Upper lobe of right lung (tissue), 1 donor: Measurements from ENCODE around the gene FLT3LG. TPM values are rescaled to one million over a fixed set of nuclear protein-coding genes. Genes with fewer than 3 reads are reported as not detected.
"Not testable (repeated sequence)": the region's sequence is repeated elsewhere in the genome, so short reads cannot be mapped to it uniquely, and the experiment has no call there.

ENCODE experiments used
- ATAC-seq: fragments of 200-7000 bp; cut with Tn5 transposase; one replicate; pipeline ENCODE4 v1.9.1; 2020; ENCODE audit warnings: mild to moderate bottlenecking, moderate library complexity
- DNase-seq: peaks from one replicate; pipeline ENCODE4 v3.0.0-alpha.2; 2020
- H3K27ac ChIP-seq: fragments of 200-600 bp; one replicate; pipeline ENCODE4 v1.8.0; 2022
- H3K27me3 ChIP-seq: fragments of 200-600 bp; one replicate; pipeline ENCODE4 v1.8.0; 2022; ENCODE audit warnings: mild to moderate bottlenecking
- H3K36me3 ChIP-seq: fragments of 200-600 bp; one replicate; pipeline ENCODE4 v1.8.0; 2022
- H3K4me1 ChIP-seq: fragments of 200-600 bp; one replicate; pipeline ENCODE4 v1.8.0; 2022
- H3K4me3 ChIP-seq: fragments of 200-600 bp; one replicate; pipeline ENCODE4 v1.8.0; 2022; ENCODE audit warnings: mild to moderate bottlenecking
- H3K9me3 ChIP-seq: fragments of 200-600 bp; one replicate; pipeline ENCODE4 v1.8.0; 2022
- CTCF ChIP-seq: fragments of 200-600 bp; IDR thresholded peaks from one replicate; pipeline ENCODE4 v1.8.0; 2022; ENCODE audit warnings: antibody characterized with exemption
- intact Hi-C: fragments of 100-400 bp; cut with DNase I; formaldehyde crosslinking; loops from one replicate; pipeline ENCODE4 v1.11.0; 2022
- total RNA-seq: library from RNA; stranded (reverse); fragmentation: NEBNext Ultra II Directional; extraction: Animal tissue kit (Norgen Biotek cat#: 25700); gene quantifications from one replicate; pipeline ENCODE4 v1.2.1, GENCODE V29; 2021
- donor health status: DM: no; HTN: yes; CAD: no; lungs with severe emphysema.

The FLT3LG gene
- total RNA-seq, 1 donor from 2014 or later, result 12.1 TPM

DNA sequence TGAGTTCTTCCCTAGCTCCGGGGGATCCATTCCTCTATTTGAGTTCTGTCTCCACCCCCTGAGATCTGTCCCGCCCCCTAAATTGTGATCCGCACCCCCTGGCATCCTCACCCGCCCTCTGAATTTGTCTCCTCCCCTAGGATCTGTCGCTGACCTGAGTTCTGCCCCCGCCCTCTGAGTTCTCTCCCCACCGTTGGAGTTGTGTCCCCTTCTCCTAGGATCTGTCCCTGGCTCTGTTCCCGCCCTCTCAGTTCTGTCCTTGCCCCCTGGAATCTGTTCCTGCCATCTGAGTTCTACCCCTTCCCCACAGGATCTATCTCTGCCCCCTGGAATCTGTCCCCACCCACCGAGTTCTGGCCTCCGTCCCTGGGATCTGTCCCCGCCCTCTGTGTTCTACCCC, 31.7 kb upstream of the FLT3LG start:
- DNase-seq, result no peak
- Histone ChIP-seq H3K27me3 (peaks cover 41% of the 10 kb centered on the region), H3K4me1 (peaks cover 4% of the 10 kb centered on the region), H3K9me3 (no peaks in the 10 kb centered on the region), H3K27ac (no peak overlapping the region), H3K36me3 (peaks cover 9% of the 10 kb centered on the region), H3K4me3 (peak overlapping the region; percentile 8)
- TF ChIP-seq CTCF, result no peak
- intact Hi-C loops, result loop anchor here (5.0 to 10.0 kb wide), 2 partner anchors 50 to 218 kb away; no protein-coding TSS in a partner anchor
- no peak for ATAC-seq

DNA sequence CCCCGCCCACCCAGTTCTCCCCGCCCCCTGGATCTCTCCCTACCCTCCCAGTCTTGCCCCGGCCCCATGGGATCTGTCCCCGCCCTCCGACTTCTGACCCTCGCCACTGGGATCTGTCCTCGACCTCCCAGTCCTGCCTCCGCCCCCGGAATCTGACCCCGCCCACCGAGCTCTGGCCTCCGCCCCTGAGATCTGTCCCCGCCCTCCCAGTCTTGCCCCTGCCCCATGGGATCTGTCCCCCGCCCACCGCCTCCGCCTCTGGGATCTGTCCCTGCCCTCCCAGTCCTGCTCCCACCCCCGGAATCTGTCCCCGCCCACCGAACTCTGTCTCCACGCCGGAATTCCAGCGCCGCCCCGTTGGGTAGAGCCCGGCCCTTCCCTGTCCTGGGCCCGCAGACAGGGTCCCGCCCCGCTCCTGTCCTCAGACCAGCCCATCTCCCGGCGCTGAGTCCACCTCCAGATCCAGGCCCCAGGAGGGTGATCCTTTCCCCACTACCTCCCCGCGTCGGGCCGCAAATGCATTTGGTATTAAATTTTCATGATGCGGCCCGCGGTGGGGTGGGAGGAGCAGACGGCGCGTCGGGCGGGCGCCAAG, 31.1 kb upstream of the FLT3LG start:
- peaks cover 4% of the 10 kb centered on the region for H3K4me1 ChIP-seq
- ATAC-seq, result peak; percentile 80
- peak overlapping the region; percentile 69 for H3K27ac ChIP-seq
- peak overlapping the region; percentile 86 for H3K4me3 ChIP-seq
- no peak for TF ChIP-seq CTCF
- peaks cover 9% of the 10 kb centered on the region for H3K36me3 ChIP-seq
- DNase-seq, result peak; percentile 97
- intact Hi-C loops, result loop anchor here (5.0 to 10.0 kb wide), 2 partner anchors 51 to 218 kb away; no protein-coding TSS in a partner anchor
- peaks cover 39% of the 10 kb centered on the region for H3K27me3 ChIP-seq
- H3K9me3 ChIP-seq, result no peaks in the 10 kb centered on the region

- Histone ChIP-seq H3K27ac (peak overlapping the region; percentile 69), H3K4me3 (peak overlapping the region; percentile 86), H3K9me3 (no peaks in the 10 kb centered on the region), H3K4me1 (peaks cover 4% of the 10 kb centered on the region), H3K27me3 (peaks cover 33% of the 10 kb centered on the region), H3K36me3 (peaks cover 11% of the 10 kb centered on the region)
- intact Hi-C loops, result loop anchor here (5.0 to 10.0 kb wide), 2 partner anchors 51 to 219 kb away; no protein-coding TSS in a partner anchor
- TF ChIP-seq CTCF, result peak; percentile 75
- ATAC-seq (peak; percentile 93), DNase-seq (peak; percentile 96)
Observed at GRCh38 chr19:49443366-49444099, 30.5 kb upstream of the FLT3LG start.

- not testable (repeated sequence) for H3K27ac ChIP-seq, H3K4me3 ChIP-seq, H3K4me1 ChIP-seq, H3K9me3 ChIP-seq, DNase-seq, ATAC-seq
- Histone ChIP-seq H3K27me3 (peaks cover 26% of the 10 kb centered on the region), H3K36me3 (peaks cover 18% of the 10 kb centered on the region)
- intact Hi-C loops, result loop anchor here (5.0 to 10.0 kb wide), 2 partner anchors 52 to 219 kb away; no protein-coding TSS in a partner anchor
Observed at GRCh38 chr19:49444100-49444700, 29.8 kb upstream of the FLT3LG start.

DNA sequence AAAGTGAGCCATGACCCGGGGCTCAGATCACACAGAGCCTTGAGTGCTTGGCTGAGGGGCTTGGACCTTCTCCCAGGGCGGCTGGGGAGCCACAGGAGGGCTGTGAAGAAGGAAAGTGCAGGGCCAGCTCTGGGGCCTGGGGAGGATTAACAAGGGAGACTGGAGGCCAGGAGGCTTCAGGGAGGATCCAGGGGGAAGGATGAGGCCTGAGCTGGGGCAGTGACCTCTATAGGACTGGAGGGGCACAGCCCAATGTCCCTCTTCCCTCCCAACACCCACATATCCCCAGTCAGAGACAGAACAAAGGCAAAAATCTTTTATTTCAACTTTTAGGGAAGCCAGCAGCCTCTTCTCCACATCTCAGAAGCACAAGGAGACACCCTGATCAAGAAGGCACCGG, 28.0 kb upstream of the FLT3LG start:
- intact Hi-C loops, result loop anchor here (10.0 kb wide), 1 partner anchor 221 kb away; no protein-coding TSS in a partner anchor
- DNase-seq, result no peak
- H3K9me3 ChIP-seq, result no peaks in the 10 kb centered on the region
- H3K36me3 ChIP-seq, result peaks cover 21% of the 10 kb centered on the region
- H3K27me3 ChIP-seq, result peaks cover 10% of the 10 kb centered on the region
- no peak for ATAC-seq
- peaks cover 10% of the 10 kb centered on the region for H3K4me1 ChIP-seq
- TF ChIP-seq CTCF, result no peak
- H3K4me3 ChIP-seq, result no peak overlapping the region
- H3K27ac ChIP-seq, result no peak overlapping the region
